AG09309 (cell line): Measurements from ENCODE around the gene NPEPL1.

ENCODE experiments used
- DNase-seq: peaks from one replicate; pipeline ENCODE4 v3.0.0-alpha.2; 2010; ENCODE audit warnings: low read depth
- H3K4me3 ChIP-seq: 2 replicates; pipeline ENCODE4 v1.5.1; 2011; ENCODE audit warnings: mild to moderate bottlenecking, low read depth, low read length, moderate library complexity; ENCODE audit not compliant: control insufficient read depth
- CTCF ChIP-seq: IDR thresholded peaks from 2 replicates; pipeline ENCODE4 v1.5.1; 2011; ENCODE audit warnings: mild to moderate bottlenecking, low read depth, low read length, inconsistent platforms; ENCODE audit not compliant: insufficient read depth, control insufficient read depth; ENCODE audit errors: missing control alignments

The NPEPL1 gene

GRCh38 chr20:58657986-58658385, 34.6 kb upstream of the NPEPL1 start:
- TF ChIP-seq CTCF, result no peak
- DNase-seq, result no peak
- H3K4me3 ChIP-seq, result no peak overlapping the region

- no peak overlapping the region for H3K4me3 ChIP-seq
- no peak for DNase-seq
- TF ChIP-seq CTCF, result no peak
Measured at GRCh38 chr20:58658760-58659159, 33.8 kb upstream of the NPEPL1 start.

GRCh38 chr20:58659841-58660240, 32.8 kb upstream of the NPEPL1 start:
- TF ChIP-seq CTCF, result no peak
- no peak for DNase-seq
- H3K4me3 ChIP-seq, result no peak overlapping the region

- no peak overlapping the region for H3K4me3 ChIP-seq
- no peak for TF ChIP-seq CTCF
- no peak for DNase-seq
Measured at GRCh38 chr20:58660855-58661597, 31.6 kb upstream of the NPEPL1 start.

GRCh38 chr20:58661598-58662473, 30.8 kb upstream of the NPEPL1 start:
- no peak overlapping the region for H3K4me3 ChIP-seq
- no peak for DNase-seq
- no peak for TF ChIP-seq CTCF

- no peak overlapping the region for H3K4me3 ChIP-seq
- no peak for TF ChIP-seq CTCF
- no peak for DNase-seq
Measured at GRCh38 chr20:58664331-58664730, 28.3 kb upstream of the NPEPL1 start.
